ENCODE measurements around the gene LGALS7. TPM values are rescaled to one million over a fixed set of nuclear protein-coding genes. Genes with fewer than 3 reads are reported as not detected.

The LGALS7 gene
- total RNA-seq, 4 donors from 2014 or later = not detected

DNA sequence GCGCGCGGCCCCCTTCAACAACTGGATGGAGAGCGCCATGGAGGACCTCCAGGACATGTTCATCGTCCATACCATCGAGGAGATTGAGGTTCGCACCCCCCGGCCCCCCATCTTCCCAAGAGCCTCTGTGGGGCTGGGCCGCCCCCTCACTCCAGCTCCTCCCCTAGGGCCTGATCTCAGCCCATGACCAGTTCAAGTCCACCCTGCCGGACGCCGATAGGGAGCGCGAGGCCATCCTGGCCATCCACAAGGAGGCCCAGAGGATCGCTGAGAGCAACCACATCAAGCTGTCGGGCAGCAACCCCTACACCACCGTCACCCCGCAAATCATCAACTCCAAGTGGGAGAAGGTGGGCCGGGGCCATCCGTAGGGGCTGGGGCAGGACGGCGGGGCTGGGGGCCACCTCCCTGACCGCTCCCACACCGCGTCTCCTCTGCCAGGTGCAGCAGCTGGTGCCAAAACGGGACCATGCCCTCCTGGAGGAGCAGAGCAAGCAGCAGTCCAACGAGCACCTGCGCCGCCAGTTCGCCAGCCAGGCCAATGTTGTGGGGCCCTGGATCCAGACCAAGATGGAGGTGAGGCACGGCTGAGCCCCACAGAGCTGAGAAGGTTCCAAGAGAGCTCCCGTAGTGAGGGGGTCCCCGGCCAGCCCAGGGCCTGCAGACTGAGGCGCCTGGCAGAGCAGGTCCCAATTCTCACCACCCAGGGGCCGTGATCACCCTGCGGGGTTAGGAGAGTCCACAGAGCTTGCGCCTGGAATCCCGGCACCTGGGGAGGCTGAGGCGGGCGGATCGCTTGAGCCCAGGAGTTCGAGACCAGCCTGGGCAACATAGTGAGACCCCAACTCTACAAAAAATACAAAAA, 49.1 kb downstream of the LGALS7 start:
- H3K36me3 ChIP-seq = peaks cover 82 to 100% (median 99%) of the 10 kb centered on the region in 4 donors
- intact Hi-C loops (cut with DNase I) = no loop called here

DNA sequence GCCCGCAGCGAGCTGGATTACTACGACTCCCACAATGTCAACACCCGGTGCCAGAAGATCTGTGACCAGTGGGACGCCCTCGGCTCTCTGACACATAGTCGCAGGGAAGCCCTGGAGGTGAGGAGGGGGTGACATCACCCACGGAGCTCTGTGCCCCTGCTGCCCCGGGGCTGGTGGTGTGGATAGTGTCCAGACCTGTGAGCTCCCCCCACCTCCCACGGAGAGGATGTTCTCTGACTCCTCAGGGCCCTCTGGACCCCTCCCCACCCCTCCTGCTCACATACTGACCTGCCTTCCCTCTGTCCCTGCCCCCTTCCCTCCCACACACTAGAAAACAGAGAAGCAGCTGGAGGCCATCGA, 49.7 kb downstream of the LGALS7 start:
- TF ChIP-seq EP300 (IDR thresholded peaks at IDR 0.05) (no peak), POLR2A (IDR thresholded peaks at IDR 0.05; ENCODE audit: low read depth) (no peak)
- Histone ChIP-seq H3K4me1 (peaks cover 67 to 70% (median 68%) of the 10 kb centered on the region in 4 donors), H3K27me3 (no peaks in the 10 kb centered on the region), H3K4me3 (no peak overlapping the region), H3K27ac (replicated peaks in 1 of 4) (peak overlapping the region; percentile 23 to 98 (median 74)), H3K9me3 (no peaks in the 10 kb centered on the region), H3K36me3 (peaks cover 82 to 100% (median 99%) of the 10 kb centered on the region in 4 donors)
- intact Hi-C loops (cut with DNase I) = no loop called here
- no peak for DNase-seq (ENCODE audit: extremely low spot score)
- 62% methylated on average over 11 of the region's 11 CpGs for WGBS

More for the DNA sequence above, 49.1 kb downstream of the LGALS7 start:
- no peak for TF ChIP-seq EP300 (IDR thresholded peaks at IDR 0.05)
- no peak for TF ChIP-seq POLR2AphosphoS5 (IDR thresholded peaks at IDR 0.05)
- no peak for TF ChIP-seq POLR2A (IDR thresholded peaks at IDR 0.05; ENCODE audit: low read depth)
- TF ChIP-seq, protein P1, sequence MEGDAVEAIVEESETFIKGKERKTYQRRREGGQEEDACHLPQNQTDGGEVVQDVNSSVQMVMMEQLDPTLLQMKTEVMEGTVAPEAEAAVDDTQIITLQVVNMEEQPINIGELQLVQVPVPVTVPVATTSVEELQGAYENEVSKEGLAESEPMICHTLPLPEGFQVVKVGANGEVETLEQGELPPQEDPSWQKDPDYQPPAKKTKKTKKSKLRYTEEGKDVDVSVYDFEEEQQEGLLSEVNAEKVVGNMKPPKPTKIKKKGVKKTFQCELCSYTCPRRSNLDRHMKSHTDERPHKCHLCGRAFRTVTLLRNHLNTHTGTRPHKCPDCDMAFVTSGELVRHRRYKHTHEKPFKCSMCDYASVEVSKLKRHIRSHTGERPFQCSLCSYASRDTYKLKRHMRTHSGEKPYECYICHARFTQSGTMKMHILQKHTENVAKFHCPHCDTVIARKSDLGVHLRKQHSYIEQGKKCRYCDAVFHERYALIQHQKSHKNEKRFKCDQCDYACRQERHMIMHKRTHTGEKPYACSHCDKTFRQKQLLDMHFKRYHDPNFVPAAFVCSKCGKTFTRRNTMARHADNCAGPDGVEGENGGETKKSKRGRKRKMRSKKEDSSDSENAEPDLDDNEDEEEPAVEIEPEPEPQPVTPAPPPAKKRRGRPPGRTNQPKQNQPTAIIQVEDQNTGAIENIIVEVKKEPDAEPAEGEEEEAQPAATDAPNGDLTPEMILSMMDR (IDR thresholded peaks at IDR 0.05) = no peak
- no peaks in the 10 kb centered on the region for H3K9me3 ChIP-seq
- H3K27ac ChIP-seq (replicated peaks in 1 of 4) = peak overlapping the region; percentile 23 to 98 (median 74)
- no peak overlapping the region for H3K4me3 ChIP-seq
- peaks cover 67 to 70% (median 68%) of the 10 kb centered on the region in 4 donors for H3K4me1 ChIP-seq
- 88% methylated on average over 33 of the region's 42 CpGs for WGBS
- H3K27me3 ChIP-seq = no peaks in the 10 kb centered on the region
- no peak for DNase-seq (ENCODE audit: extremely low spot score)

GRCh38 chr19:38722947-38723605, 50.2 kb downstream of the LGALS7 start:
- peaks cover 84 to 100% (median 99%) of the 10 kb centered on the region in 4 donors for H3K36me3 ChIP-seq
- intact Hi-C loops (cut with DNase I) = no loop called here
- 83% methylated on average over 10 of the region's 10 CpGs for WGBS

GRCh38 chr19:38721979-38722773, 51.1 kb downstream of the LGALS7 start:
- peak overlapping the region; percentile 74 to 98 (median 76) for H3K27ac ChIP-seq (replicated peaks in 1 of 4)
- 49% methylated on average over 13 of the region's 17 CpGs for WGBS
- H3K9me3 ChIP-seq = no peaks in the 10 kb centered on the region
- H3K4me3 ChIP-seq = no peak overlapping the region
- peaks cover 86 to 100% (median 99%) of the 10 kb centered on the region in 4 donors for H3K36me3 ChIP-seq
- TF ChIP-seq EP300 (IDR thresholded peaks at IDR 0.05) (no peak), POLR2A (IDR thresholded peaks at IDR 0.05; ENCODE audit: low read depth) (no peak), POLR2AphosphoS5 (IDR thresholded peaks at IDR 0.05) (peak in 1 of 2 donors; percentile 30)
- TF ChIP-seq, protein P1 (IDR thresholded peaks at IDR 0.05) = no peak
- H3K27me3 ChIP-seq = no peaks in the 10 kb centered on the region
- DNase-seq (ENCODE audit: extremely low spot score) = no peak
- intact Hi-C loops (cut with DNase I) = no loop called here
- H3K4me1 ChIP-seq = peaks cover 56 to 70% (median 64%) of the 10 kb centered on the region in 4 donors

More at GRCh38 chr19:38722947-38723605, 50.2 kb downstream of the LGALS7 start:
- Histone ChIP-seq H3K9me3 (no peaks in the 10 kb centered on the region), H3K27me3 (no peaks in the 10 kb centered on the region), H3K4me1 (peaks cover 65 to 72% (median 69%) of the 10 kb centered on the region in 4 donors), H3K27ac (replicated peaks in 1 of 4) (peak overlapping the region; percentile 74 to 98 (median 76)), H3K4me3 (no peak overlapping the region)
- no peak for TF ChIP-seq EP300 (IDR thresholded peaks at IDR 0.05)
- TF ChIP-seq, protein P1 (IDR thresholded peaks at IDR 0.05) = no peak
- TF ChIP-seq POLR2A (IDR thresholded peaks at IDR 0.05; ENCODE audit: low read depth) = no peak
- no peak for TF ChIP-seq POLR2AphosphoS5 (IDR thresholded peaks at IDR 0.05)
- no peak for DNase-seq (ENCODE audit: extremely low spot score)
